Endodermal cell (in vitro differentiated cells): ENCODE measurements around the gene HPSE2. TPM values are rescaled to one million over a fixed set of nuclear protein-coding genes. Genes with fewer than 3 reads are reported as not detected.

Source experiments
- DNase-seq: peaks from one replicate; pipeline ENCODE4 v3.0.0-alpha.2; 2017
- H3K27ac ChIP-seq: 2 replicates; pipeline ENCODE4 v1.5.1; 2013; ENCODE audit warnings: mild to moderate bottlenecking, low read depth, low read length, moderate library complexity
- H3K27me3 ChIP-seq: 2 replicates; pipeline ENCODE4 v1.6.1; 2013; ENCODE audit warnings: mild to moderate bottlenecking, low read length, moderate library complexity; ENCODE audit not compliant: insufficient read depth, control insufficient read depth, poor library complexity, severe bottlenecking
- H3K36me3 ChIP-seq: 2 replicates; pipeline ENCODE4 v1.7.0; 2013; ENCODE audit warnings: mild to moderate bottlenecking, low read length, moderate library complexity; ENCODE audit not compliant: control insufficient read depth, insufficient read depth
- H3K4me1 ChIP-seq: one replicate; pipeline ENCODE4 v1.7.0; 2013; ENCODE audit warnings: low read length; ENCODE audit not compliant: control insufficient read depth, insufficient read depth
- H3K4me3 ChIP-seq: 2 replicates; pipeline ENCODE4 v1.5.1; 2013; ENCODE audit warnings: mild to moderate bottlenecking, low read length, moderate library complexity
- H3K9ac ChIP-seq: 2 replicates; pipeline ENCODE4 v1.6.1; 2013; ENCODE audit warnings: mild to moderate bottlenecking, low read length, moderate library complexity; ENCODE audit not compliant: poor library complexity, severe bottlenecking; ENCODE audit errors: extremely low read depth
- H3K9me3 ChIP-seq: 2 replicates; pipeline ENCODE4 v1.6.1; 2013; ENCODE audit warnings: mild to moderate bottlenecking, low read length, moderate library complexity; ENCODE audit not compliant: control insufficient read depth
- H3K27ac Mint-ChIP-seq: 2 replicates; pipeline ENCODE4 v1.8.0; 2020; ENCODE audit warnings: mixed read lengths
- H3K27me3 Mint-ChIP-seq: 2 replicates; pipeline ENCODE4 v1.8.0; 2021; ENCODE audit warnings: mild to moderate bottlenecking, mixed read lengths; ENCODE audit not compliant: insufficient read depth
- H3K36me3 Mint-ChIP-seq: 2 replicates; pipeline ENCODE4 v1.8.0; 2020; ENCODE audit warnings: low read depth, mixed read lengths
- H3K4me1 Mint-ChIP-seq: 2 replicates; pipeline ENCODE4 v1.8.0; 2020; ENCODE audit warnings: mixed read lengths
- H3K4me3 Mint-ChIP-seq: 2 replicates; pipeline ENCODE4 v1.8.0; 2020; ENCODE audit warnings: mild to moderate bottlenecking, moderate library complexity, mixed read lengths
- H3K9me3 Mint-ChIP-seq: 2 replicates; pipeline ENCODE4 v1.8.0; 2020; ENCODE audit warnings: mild to moderate bottlenecking, mixed read lengths
- CTCF ChIP-seq: fragments of 200-600 bp; sonication (generic); conservative IDR thresholded peaks from 2 replicates; pipeline ENCODE4 v1.5.0; 2021; ENCODE audit warnings: antibody characterized with exemption, mild to moderate bottlenecking
- WGBS, 2 experiments: methylation state at CpG; one replicate each; pipeline versions ENCODE4 v1.1.5 to v1.1.7; 2013; ENCODE audit warnings: missing lambda C conversion rate in 2 of 2, mixed read lengths in 1 of 2; ENCODE audit not compliant: insufficient coverage in 1 of 2, insufficient read length in 1 of 2; 5-methylcytosine and 5-hydroxymethylcytosine counted together
- total RNA-seq, 2 donors: library from RNA; stranded (reverse); fragmentation: NEBNext Ultra II Directional in 1 of 2; extraction: Animal tissue kit (Norgen Biotek cat#: 25700) in 1 of 2; gene quantifications; 2 replicates in 1 of 2; 3 replicates in 1 of 2; pipeline ENCODE4 v1.2.1, GENCODE V29; 2021

Gene HPSE2
- total RNA-seq, 2 donors from 2014 or later = 0.07 to 0.11 TPM

DNA sequence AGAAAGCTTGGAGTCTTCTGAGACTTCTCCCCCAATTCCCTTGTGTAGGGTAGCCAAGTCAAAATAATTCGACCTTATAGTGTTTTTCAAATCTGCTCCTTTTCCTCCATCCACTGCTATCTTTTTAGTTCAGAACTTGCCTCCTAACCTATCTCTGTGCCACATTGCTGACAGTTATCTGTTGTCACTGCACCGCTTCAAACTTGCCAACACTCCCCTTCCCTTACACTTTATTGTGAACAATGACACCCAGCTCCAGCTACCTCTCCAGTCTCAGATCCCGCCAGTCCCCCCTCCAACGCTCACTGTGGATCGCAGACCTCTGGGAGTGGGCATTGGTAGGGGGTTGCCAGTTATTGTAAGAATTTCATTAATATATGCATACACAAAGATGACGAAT lies 772.6 kb downstream of the HPSE2 start:
- Histone ChIP-seq H3K36me3 (no peaks in the 10 kb centered on the region), H3K9ac (no peak overlapping the region), H3K27ac (no peak overlapping the region), H3K27me3 (peaks cover 35% of the 10 kb centered on the region), H3K4me3 (no peak overlapping the region), H3K9me3 (no peaks in the 10 kb centered on the region), H3K4me1 (no peaks in the 10 kb centered on the region)
- H3K4me1 Mint-ChIP-seq = peaks cover 13% of the 10 kb centered on the region
- peaks cover 54% of the 10 kb centered on the region for H3K27me3 Mint-ChIP-seq
- no peak overlapping the region for H3K27ac Mint-ChIP-seq
- no peaks in the 10 kb centered on the region for H3K9me3 Mint-ChIP-seq
- no peaks in the 10 kb centered on the region for H3K36me3 Mint-ChIP-seq
- no peak for DNase-seq
- H3K4me3 Mint-ChIP-seq = no peak overlapping the region
- TF ChIP-seq CTCF = no peak
- WGBS, 2 experiments = 86 to 97% methylated on average over 1 to 3 of the region's 6 CpGs

GRCh38 chr10:98461500-98461842 lies 774.2 kb downstream of the HPSE2 start:
- H3K9me3 ChIP-seq = no peaks in the 10 kb centered on the region
- H3K27me3 ChIP-seq = peaks cover 49% of the 10 kb centered on the region
- peaks cover 8% of the 10 kb centered on the region for H3K4me1 ChIP-seq
- Mint-ChIP-seq H3K4me3 (no peak overlapping the region), H3K9me3 (no peaks in the 10 kb centered on the region), H3K27me3 (peaks cover 55% of the 10 kb centered on the region), H3K27ac (no peak overlapping the region), H3K4me1 (peaks cover 7% of the 10 kb centered on the region), H3K36me3 (no peaks in the 10 kb centered on the region)
- no peak for TF ChIP-seq CTCF
- no peaks in the 10 kb centered on the region for H3K36me3 ChIP-seq
- H3K4me3 ChIP-seq = no peak overlapping the region
- H3K9ac ChIP-seq = no peak overlapping the region
- DNase-seq = no peak
- WGBS, 2 experiments = 96 to 100% methylated on average over 1 to 3 of the region's 3 CpGs
- no peak overlapping the region for H3K27ac ChIP-seq

DNA sequence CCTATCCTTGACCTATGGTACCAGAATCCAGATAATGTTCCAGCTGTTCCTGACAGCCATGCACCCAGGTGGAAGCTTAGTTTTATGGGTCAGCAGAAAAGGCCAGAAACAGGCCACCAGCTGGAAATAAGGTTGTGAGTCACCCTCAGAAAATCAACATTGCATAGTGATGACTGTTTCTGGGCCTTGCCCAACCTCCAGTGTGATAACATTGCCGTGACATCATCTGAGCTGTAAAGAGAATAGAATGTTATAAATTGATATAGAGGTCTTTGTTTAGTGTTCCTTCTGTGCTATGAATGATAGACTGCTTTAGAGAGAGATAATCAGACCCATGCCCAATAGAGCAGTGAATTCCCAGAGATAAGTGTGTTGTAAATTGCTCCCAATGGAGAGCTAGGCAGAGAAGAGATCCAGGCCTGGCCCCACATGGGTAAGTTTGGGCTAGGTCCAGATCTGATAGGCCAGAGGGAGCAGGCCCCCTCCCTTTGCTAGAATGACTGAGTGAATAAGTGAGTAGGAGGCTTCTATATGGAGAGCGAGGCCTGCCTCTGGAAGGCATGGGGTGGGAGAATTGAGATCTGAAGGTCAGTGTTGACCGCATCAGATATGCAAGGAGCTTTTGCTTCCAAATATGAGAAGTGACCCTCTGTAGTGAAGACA lies 774.7 kb downstream of the HPSE2 start:
- H3K4me1 Mint-ChIP-seq = peaks cover 10% of the 10 kb centered on the region
- no peak for DNase-seq
- Histone ChIP-seq H3K9me3 (no peaks in the 10 kb centered on the region), H3K27me3 (peaks cover 45% of the 10 kb centered on the region), H3K4me1 (peaks cover 13% of the 10 kb centered on the region), H3K4me3 (no peak overlapping the region), H3K27ac (no peak overlapping the region), H3K36me3 (no peaks in the 10 kb centered on the region), H3K9ac (no peak overlapping the region)
- no peak overlapping the region for H3K4me3 Mint-ChIP-seq
- H3K9me3 Mint-ChIP-seq = no peaks in the 10 kb centered on the region
- H3K36me3 Mint-ChIP-seq = no peaks in the 10 kb centered on the region
- peaks cover 53% of the 10 kb centered on the region for H3K27me3 Mint-ChIP-seq
- WGBS, 2 experiments = 90 to 91% methylated on average over 2 to 3 of the region's 3 CpGs
- no peak for TF ChIP-seq CTCF
- no peak overlapping the region for H3K27ac Mint-ChIP-seq
